HAP-1 (cell line): ENCODE results near the gene ANGPTL2.

ENCODE experiments used
- DNase-seq, 2 experiments: peaks; one replicate each; pipeline ENCODE4 v3.0.0-alpha.2; 2016 to 2020; ENCODE audit warnings: low spot score in 2 of 2
- H3K27me3 ChIP-seq: fragments of 250-450 bp; sonication (Bioruptor Pico); 2 replicates; pipeline ENCODE4 v1.5.1; 2020; ENCODE audit warnings: low read depth, mild to moderate bottlenecking, moderate library complexity
- H3K36me3 ChIP-seq: fragments of 250-450 bp; sonication (Bioruptor Pico); replicated peaks from 2 replicates; pipeline ENCODE4 v1.5.1; 2020; ENCODE audit warnings: mild to moderate bottlenecking
- H3K4me1 ChIP-seq: fragments of 250-450 bp; sonication (Bioruptor Pico); 2 replicates; pipeline ENCODE4 v1.5.1; 2020; ENCODE audit warnings: mild to moderate bottlenecking
- H3K4me3 ChIP-seq: fragments of 250-450 bp; sonication (Bioruptor Pico); 2 replicates; pipeline ENCODE4 v1.5.1; 2020; ENCODE audit warnings: mild to moderate bottlenecking, moderate library complexity
- H3K9me3 ChIP-seq: fragments of 250-450 bp; sonication (Bioruptor Pico); 2 replicates; pipeline ENCODE4 v1.5.1; 2020; ENCODE audit warnings: mild to moderate bottlenecking, moderate library complexity
- in situ Hi-C: fragments of 300-500 bp; cut with MboI; formaldehyde crosslinking; loops from 3 replicates; pipeline ENCODE4 v1.14.3; 2020; ENCODE audit warnings: low sequenced_read_pairs, inconsistent platforms, mixed read lengths

ANGPTL2 gene

DNA sequence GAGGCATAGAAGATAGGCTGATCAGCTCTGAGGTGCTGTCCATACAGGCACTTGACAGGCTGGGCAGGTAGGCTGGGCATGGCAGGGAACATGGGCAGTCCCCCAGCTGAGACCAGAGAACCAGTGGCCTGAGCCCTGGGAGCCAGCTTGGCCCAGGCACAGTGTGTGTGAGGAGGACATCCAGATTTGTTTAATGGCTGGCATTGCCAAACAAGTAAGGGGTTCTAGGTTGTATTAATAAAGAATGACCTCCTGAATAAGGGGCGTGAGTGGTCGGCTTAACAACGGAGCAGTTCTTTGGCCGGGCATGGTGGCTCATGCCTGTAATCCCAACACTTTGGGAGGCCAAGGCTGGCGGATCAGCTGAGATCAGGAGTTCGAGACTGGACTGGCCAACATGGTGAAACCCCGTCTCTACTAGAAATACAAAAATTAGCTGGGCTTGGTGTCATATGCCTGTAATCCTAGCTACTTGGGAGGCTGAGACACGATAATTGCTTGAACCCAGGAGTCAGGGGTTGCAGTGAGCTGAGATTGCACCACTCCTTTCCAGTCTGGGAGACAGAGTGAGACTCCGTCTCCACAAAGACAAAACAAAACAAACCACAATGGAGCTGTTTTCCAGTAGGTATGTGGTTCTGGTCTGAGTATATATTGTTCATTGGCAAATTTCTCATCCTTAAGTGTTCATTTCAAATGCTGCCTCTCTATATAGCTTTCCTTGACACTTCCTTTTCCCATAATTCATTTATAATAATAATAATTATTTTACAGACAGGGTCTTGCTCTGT lies 56.2 kb downstream of the ANGPTL2 start:
- in situ Hi-C loops, result no loop called here
- DNase-seq, result no peak
- H3K4me1 ChIP-seq, result no peaks in the 10 kb centered on the region

DNA sequence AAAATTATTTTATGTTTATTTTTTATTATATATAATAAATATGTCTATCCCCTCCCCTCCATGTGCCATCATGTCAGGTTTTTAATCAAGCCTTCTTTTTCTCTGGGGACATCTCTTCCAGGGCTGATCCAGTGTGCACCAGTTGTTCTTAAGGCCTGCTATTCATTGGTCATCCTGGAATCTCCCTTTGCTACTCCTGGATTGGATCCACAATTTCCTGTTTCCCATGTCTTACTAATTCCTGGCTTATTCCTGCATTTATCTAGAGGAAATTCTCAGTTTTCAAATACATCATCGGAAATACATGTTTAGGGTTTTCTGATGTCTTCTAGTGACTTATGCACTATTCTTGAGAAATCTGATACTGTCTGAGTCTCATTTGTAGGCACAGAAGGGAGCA lies 56.8 kb downstream of the ANGPTL2 start:
- H3K36me3 ChIP-seq, result no peaks in the 10 kb centered on the region
- no peak for DNase-seq
- H3K4me1 ChIP-seq, result no peaks in the 10 kb centered on the region
- no peaks in the 10 kb centered on the region for H3K27me3 ChIP-seq
- H3K4me3 ChIP-seq, result no peak overlapping the region
- no peaks in the 10 kb centered on the region for H3K9me3 ChIP-seq
- in situ Hi-C loops, result no loop called here

More for the DNA sequence above, 56.2 kb downstream of the ANGPTL2 start:
- Histone ChIP-seq H3K27me3 (no peaks in the 10 kb centered on the region), H3K4me3 (no peak overlapping the region), H3K36me3 (no peaks in the 10 kb centered on the region), H3K9me3 (no peaks in the 10 kb centered on the region)

GRCh38 chr9:127064335-127064734 lies 58.1 kb downstream of the ANGPTL2 start:
- Histone ChIP-seq H3K4me3 (no peak overlapping the region), H3K9me3 (no peaks in the 10 kb centered on the region), H3K36me3 (no peaks in the 10 kb centered on the region), H3K27me3 (no peaks in the 10 kb centered on the region), H3K4me1 (no peaks in the 10 kb centered on the region)
- DNase-seq, result no peak
- in situ Hi-C loops, result no loop called here

DNA sequence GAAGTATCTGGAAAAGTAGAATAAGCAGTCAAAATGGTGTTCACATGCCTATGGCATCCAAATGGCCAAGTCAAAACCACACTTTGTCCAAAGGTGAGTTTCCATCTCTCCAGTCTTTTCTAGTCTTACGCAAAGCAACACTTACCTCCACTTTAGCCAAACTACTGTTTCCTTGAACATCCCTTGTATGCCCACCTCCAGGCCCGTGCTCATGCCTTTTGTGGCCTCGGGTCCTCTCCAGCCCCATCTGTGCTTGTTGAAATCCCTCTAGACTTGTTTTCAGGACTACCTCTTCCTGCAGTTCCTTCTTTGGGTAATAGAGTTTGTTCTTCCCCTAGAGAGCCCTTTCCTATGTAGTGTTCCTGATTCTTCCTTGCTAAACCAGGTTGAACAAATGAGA lies 61.0 kb downstream of the ANGPTL2 start:
- DNase-seq, result no peak
- H3K36me3 ChIP-seq, result no peaks in the 10 kb centered on the region
- no peaks in the 10 kb centered on the region for H3K27me3 ChIP-seq
- no peak overlapping the region for H3K4me3 ChIP-seq
- H3K4me1 ChIP-seq, result no peaks in the 10 kb centered on the region
- in situ Hi-C loops, result no loop called here
- no peaks in the 10 kb centered on the region for H3K9me3 ChIP-seq

DNA sequence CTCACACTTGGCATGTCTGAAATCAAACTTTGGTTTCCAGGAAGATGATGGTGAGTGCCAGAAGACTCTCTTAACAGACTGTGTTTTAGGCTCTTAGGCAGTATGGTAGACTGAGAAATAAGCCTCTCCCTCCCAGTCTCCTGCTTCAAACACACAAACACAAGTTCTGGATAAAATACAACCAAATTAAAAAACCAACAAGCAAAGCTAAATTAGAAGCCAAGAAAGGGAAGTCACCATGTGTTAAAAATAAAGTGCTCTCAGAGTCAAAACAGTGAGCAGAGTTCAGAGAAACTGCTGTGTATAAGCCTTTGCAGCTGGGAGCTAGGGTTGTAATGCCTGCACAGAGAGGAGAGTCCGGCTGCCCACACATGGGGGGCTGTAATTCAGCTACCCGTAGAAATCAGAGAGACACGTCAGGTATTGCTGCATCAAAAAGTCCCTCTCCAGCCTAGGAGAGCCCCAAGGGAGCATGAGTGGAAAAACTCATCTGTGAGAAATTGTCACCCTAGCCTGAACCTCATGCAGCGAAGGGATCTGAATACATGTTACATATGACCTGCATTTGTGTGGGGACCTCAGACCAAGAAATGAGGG lies 62.6 kb downstream of the ANGPTL2 start:
- no peaks in the 10 kb centered on the region for H3K9me3 ChIP-seq
- no peaks in the 10 kb centered on the region for H3K4me1 ChIP-seq
- no peak overlapping the region for H3K4me3 ChIP-seq
- no peaks in the 10 kb centered on the region for H3K36me3 ChIP-seq
- in situ Hi-C loops, result no loop called here
- no peaks in the 10 kb centered on the region for H3K27me3 ChIP-seq
- no peak for DNase-seq

- DNase-seq, result no peak
- Histone ChIP-seq H3K4me1 (no peaks in the 10 kb centered on the region), H3K36me3 (no peaks in the 10 kb centered on the region), H3K27me3 (no peaks in the 10 kb centered on the region), H3K9me3 (no peaks in the 10 kb centered on the region), H3K4me3 (no peak overlapping the region)
- in situ Hi-C loops, result no loop called here
Measured at GRCh38 chr9:127059030-127059429, 63.4 kb downstream of the ANGPTL2 start.

DNA sequence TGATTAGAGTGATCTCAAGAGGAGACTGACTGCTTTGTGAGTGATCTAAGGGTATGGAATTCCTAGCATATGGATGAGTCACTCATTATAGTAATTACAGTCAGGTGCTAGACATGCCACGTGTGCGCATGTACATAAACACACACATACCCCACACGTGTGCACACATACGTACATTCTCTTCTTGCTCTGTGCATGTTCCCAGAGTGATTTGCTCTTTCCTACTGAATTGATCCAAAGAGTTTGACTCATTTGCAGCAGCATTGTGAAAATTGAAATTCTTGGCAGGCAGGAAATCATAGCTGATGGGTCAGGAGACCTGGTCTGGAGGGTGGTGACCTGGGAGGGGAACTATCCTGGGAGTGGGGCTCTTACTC lies 63.8 kb downstream of the ANGPTL2 start:
- Histone ChIP-seq H3K4me3 (no peak overlapping the region), H3K9me3 (no peaks in the 10 kb centered on the region), H3K36me3 (no peaks in the 10 kb centered on the region), H3K4me1 (no peaks in the 10 kb centered on the region), H3K27me3 (no peaks in the 10 kb centered on the region)
- in situ Hi-C loops, result no loop called here
- DNase-seq, result no peak

DNA sequence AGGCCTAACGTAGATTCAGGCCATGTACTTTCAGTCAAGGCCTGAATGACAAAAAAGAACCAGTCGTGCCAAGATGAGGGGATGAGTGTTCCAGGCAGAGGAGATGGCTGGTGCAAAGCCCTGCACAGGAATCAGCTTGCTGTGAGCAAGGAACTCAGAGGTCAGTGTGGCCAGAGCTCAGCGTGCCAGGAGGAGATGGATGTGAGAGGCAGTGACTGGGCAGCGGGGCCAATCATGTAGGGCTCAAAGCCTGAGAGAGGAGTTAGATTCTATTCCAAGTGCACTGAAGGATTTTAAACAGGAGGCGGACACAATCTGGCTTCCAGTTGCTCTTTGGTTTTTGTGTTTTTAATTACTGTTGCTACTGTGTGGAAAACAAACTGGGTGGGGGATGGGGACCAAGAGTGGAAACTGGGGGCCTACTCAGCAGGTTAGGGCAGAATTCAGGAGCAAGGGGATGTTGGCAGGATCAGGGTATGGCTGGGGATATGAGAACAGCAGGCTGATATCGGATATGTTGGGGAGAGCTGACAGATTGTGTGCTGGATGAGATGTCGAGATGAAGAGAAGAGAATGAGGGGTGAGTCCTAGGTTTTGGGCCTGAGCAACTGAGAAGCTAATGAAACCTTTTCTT lies 64.3 kb downstream of the ANGPTL2 start:
- Histone ChIP-seq H3K36me3 (no peaks in the 10 kb centered on the region), H3K4me1 (no peaks in the 10 kb centered on the region), H3K27me3 (no peaks in the 10 kb centered on the region), H3K4me3 (no peak overlapping the region), H3K9me3 (no peaks in the 10 kb centered on the region)
- in situ Hi-C loops, result no loop called here
- no peak for DNase-seq

GRCh38 chr9:127056446-127056845 lies 66.0 kb downstream of the ANGPTL2 start:
- Histone ChIP-seq H3K4me1 (no peaks in the 10 kb centered on the region), H3K4me3 (no peak overlapping the region), H3K36me3 (no peaks in the 10 kb centered on the region), H3K9me3 (no peaks in the 10 kb centered on the region), H3K27me3 (no peaks in the 10 kb centered on the region)
- no peak for DNase-seq
- in situ Hi-C loops, result no loop called here

GRCh38 chr9:127055745-127056402 lies 66.6 kb downstream of the ANGPTL2 start:
- Histone ChIP-seq H3K4me3 (no peak overlapping the region), H3K4me1 (no peaks in the 10 kb centered on the region), H3K36me3 (no peaks in the 10 kb centered on the region), H3K9me3 (no peaks in the 10 kb centered on the region), H3K27me3 (no peaks in the 10 kb centered on the region)
- in situ Hi-C loops, result no loop called here
- no peak for DNase-seq

GRCh38 chr9:127053960-127054359 lies 68.5 kb downstream of the ANGPTL2 start:
- no peak overlapping the region for H3K4me3 ChIP-seq
- no peaks in the 10 kb centered on the region for H3K36me3 ChIP-seq
- no peaks in the 10 kb centered on the region for H3K9me3 ChIP-seq
- no peaks in the 10 kb centered on the region for H3K27me3 ChIP-seq
- in situ Hi-C loops, result no loop called here
- H3K4me1 ChIP-seq, result no peaks in the 10 kb centered on the region
- no peak for DNase-seq

DNA sequence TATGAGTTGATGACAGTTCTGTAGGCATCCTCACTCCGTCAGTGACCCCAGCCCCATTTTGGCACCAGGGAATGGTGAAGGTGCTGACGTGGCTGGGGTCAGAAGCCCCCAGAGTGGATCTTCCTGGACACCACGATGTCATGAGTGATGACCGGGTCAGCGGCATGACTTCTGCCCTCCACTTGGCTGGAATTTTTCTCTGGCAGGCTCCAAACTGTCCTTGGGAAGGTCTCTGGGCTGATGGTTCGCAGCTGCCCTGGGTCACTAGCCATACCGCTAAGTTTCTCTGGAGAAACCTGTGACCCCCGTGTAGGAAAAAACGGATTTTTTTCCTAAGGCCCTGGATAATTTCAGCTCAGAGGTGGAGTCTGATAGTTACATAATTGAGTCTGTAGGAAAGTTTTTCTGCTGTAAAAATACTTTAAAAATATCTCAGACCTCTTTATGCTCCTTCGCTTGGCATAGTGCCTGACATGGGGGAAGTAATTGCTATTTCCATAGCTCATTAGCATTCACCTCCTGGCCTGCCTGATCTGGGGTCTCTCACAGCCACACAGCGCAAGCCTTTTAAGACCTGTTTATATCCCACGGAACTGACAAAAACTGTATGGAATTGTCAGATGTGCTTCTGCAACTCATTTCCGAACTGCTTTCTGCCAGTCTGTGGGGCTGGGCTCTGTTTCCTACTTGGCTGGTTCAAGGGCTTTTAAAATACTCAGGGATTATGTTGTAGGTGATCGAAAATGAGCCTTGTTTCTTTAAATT lies 69.2 kb downstream of the ANGPTL2 start:
- no peak for DNase-seq
- Histone ChIP-seq H3K36me3 (no peaks in the 10 kb centered on the region), H3K4me3 (no peak overlapping the region), H3K27me3 (no peaks in the 10 kb centered on the region), H3K9me3 (no peaks in the 10 kb centered on the region), H3K4me1 (no peaks in the 10 kb centered on the region)
- in situ Hi-C loops, result no loop called here

DNA sequence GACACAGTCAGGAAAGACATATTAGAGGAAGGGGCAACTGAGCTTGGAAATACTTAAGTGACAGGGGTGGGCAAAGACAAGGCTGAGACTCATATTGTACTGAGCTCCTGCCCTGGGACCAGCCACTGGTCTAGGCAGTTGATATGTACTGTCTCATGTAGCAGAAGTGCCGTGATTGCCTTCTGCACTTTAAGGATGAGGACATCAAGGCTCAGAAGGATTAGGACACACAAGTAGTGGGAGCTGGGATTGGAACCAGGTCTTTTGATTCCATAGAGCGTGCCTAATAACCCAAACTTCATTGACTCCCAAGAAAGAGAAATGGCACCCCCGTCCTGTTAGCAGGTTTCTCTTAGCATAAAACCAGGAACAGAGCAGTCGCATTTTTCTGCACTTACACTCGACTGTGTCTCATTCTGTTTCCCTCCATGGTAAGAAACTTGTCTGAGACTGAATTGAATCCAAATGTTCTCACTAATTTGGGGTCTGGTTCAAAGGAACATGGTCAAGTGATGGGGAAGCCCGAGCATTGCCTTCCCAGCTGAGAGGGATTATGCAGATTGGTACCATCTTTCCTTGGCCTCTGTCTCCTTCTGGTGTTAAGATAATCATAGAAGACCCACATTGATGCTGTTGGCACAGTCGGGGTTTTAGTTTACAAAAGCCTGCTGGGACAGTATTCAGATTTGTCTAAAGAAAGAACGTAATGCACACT lies 70.4 kb downstream of the ANGPTL2 start:
- in situ Hi-C loops, result no loop called here
- Histone ChIP-seq H3K36me3 (no peaks in the 10 kb centered on the region), H3K4me1 (no peaks in the 10 kb centered on the region), H3K27me3 (no peaks in the 10 kb centered on the region), H3K9me3 (no peaks in the 10 kb centered on the region), H3K4me3 (no peak overlapping the region)
- DNase-seq, result no peak
